Glomerular visceral epithelial cell (primary cell): ENCODE data around the gene KCNN1.
"Not testable (repeated sequence)": the region's sequence is repeated elsewhere in the genome, so short reads cannot be mapped to it uniquely, and the experiment has no call there.

Experiments
- DNase-seq: peaks from one replicate; pipeline ENCODE4 v3.0.0-alpha.2; 2016; ENCODE audit errors: extremely low spot score

KCNN1 gene

DNA sequence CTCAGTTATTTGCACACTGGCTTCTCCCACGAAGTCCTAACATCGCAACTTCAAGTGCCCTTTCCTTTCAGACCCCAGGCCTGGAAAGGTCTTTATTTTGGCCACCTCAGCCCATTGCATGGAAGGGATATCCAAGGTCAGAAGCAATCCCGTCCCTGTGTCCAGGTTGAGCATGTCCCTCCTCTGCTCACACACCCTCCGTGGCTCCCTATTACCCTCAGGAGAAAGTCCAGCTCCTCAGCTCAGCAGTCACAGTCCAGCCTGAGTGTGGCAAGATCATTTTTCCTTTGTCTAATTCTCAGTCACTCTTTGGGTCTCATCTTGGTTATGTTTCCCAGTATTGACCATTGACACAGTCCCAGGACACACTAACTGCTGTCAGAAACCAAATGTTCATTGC, 60.2 kb downstream of the KCNN1 start:
- DNase-seq: no peak

DNA sequence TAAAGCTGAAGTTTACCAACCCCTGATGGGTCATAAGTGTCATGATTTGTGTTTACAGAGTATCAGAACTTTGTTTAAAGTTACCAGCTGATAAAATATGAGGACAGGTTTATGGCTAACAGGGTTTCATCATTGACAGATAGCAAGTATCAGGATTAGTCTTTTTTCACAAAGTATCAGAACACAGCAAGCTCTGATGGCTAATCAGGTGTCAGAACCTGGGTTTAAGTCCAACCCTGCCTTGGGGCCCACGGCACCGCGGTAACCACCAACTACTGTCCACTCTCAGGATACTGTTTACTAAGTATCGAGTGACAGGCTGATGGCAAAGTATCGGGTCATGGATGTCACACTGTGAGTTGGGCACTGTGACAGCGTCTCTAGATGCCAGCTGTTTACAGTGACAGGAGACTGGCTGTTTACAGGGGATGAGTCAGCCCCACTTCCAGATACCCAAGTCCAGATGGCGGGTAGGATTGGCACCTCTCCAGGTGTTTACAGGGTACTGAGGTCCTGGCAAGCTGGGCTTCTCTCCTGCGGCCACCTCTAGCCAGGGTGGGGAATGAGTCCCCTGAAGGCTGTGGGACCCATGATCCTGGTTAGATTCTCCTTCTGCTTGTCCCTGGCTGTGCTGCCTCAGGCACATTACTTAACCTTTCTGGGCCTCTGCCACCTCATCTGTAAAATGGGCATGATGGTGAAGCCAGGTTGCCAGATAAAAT, 62.9 kb downstream of the KCNN1 start:
- no peak for DNase-seq

DNA sequence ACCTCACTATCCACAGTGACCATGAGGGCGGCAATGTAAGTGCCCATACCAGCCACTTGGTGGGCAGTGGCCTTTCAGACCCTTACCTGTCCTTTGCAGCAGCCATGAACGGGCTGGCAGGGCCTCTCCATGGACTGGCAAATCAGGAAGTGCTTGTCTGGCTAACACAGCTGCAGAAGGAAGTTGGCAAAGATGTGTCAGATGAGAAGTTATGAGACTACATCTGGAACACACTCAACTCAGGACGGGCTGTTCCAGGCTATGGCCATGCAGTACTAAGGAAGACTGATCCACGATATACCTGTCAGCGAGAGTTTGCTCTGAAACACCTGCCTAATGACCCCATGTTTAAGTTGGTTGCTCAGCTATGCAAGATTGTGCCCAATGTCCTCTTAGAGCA, 64.5 kb downstream of the KCNN1 start:
- not testable (repeated sequence) for DNase-seq

DNA sequence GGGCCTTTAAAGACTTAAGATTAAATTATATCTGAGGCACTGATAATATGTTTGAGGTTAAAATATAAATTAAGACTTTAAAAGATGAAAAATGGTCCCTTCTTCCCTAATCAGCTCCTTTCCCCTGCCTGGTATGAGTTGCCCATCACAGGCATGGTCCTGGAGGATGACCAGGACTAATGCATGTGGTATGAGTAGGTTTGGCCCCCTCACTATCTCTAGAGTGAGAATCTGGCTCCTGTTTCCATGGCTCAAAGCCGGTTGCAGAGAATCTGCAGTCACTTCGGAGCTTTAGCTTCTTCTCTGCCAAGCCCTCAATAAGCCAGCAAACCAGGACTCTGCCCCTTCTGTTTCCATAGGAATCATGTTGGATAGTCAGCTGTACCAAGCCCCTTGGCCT, 65.2 kb downstream of the KCNN1 start:
- DNase-seq: not testable (repeated sequence)

DNA sequence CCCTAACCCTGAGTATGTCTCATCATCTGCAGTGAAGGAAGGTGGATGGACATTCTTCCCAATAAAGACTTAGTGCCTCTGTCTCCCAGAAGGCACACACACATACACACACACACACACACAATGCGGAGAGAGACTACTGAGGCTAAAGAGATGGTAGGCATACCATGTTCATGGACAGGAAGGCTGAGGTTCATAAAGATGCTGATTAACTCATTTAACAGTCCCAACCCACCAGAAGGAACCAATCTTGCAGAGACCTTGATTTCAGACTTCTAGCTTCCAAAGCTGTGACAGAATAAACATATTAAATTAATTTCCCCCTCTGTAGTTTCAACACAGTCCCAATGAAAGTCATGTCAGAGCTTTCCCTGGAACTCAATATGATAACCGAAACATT, 74.1 kb downstream of the KCNN1 start:
- no peak for DNase-seq

DNA sequence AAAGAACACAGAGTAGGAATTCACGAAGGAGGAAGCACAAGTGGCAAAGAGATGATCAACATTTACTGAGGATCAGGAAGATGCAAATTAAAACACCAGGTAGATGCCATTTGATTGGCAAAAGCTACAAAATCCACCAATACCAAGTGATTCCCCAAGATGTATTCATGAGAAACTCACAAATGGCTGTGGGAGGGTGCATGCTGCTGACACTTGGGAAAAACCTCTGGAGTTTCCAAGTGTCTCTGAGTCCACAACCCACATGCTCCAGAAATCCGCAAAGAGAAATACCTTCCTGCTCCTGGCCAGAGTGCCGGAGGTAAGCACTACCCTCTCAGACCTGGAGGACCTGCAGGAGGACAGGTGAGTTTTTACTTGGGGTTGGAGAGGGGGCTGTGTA, 76.8 kb downstream of the KCNN1 start:
- no peak for DNase-seq

DNA sequence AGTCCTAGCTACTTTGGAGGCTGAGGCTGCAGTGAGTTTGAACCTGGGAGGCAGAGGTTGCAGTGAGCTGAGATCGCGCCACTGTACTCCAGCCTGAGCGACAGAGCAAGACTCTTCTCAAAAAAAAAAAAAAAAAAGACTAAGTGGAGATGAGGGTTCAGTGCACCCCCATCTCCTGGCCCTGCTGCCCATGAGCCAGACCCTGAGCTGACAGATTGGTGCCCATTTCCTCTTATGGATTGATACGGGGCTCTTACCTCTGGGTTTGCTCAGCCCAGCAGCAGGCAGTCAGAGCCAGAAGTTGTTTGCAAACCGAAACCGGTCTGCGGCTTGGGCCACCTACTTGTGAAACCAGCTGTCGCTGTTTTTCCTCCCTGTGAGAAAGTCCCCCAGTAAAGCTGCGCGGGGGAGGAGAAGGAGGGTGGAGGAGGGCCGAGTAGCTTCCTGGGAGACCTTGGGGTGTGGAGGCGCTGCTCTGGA, 78.0 kb downstream of the KCNN1 start:
- peak; percentile 82 for DNase-seq

DNA sequence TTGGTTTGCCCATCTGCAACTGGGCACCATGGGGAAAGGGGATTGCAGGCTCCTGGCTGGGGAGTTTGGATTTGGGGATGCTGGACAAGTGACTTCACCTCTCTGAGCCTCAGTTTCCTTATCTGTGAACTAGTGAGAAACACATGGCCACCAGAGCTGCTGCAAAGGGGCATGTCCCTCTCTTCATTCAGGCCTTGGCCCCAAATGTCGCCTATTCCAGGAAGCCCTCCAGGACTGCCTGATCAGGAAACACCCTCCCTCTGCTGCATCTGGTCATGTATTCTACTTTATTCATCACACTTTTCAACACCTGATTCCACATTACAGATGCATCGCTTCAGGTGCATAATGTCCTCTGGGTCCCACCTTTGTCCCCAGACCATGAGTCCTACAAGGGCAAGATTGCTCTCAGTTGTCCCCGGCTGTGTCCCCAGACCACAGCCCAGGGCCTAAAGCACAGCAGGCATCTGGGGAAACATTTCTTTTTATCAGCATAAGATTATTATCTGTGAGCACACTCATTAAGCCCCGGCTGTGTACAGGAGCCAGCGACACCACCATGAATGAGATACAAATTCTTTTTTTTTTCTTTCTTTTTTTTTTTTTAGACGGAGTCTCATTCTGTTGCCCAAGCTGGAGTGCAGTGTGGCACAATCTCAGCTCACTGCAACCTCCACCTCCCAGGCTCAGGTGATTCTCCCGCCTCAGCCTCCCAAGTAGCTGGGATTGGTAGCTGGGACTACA, 78.6 kb downstream of the KCNN1 start:
- DNase-seq: no peak

DNA sequence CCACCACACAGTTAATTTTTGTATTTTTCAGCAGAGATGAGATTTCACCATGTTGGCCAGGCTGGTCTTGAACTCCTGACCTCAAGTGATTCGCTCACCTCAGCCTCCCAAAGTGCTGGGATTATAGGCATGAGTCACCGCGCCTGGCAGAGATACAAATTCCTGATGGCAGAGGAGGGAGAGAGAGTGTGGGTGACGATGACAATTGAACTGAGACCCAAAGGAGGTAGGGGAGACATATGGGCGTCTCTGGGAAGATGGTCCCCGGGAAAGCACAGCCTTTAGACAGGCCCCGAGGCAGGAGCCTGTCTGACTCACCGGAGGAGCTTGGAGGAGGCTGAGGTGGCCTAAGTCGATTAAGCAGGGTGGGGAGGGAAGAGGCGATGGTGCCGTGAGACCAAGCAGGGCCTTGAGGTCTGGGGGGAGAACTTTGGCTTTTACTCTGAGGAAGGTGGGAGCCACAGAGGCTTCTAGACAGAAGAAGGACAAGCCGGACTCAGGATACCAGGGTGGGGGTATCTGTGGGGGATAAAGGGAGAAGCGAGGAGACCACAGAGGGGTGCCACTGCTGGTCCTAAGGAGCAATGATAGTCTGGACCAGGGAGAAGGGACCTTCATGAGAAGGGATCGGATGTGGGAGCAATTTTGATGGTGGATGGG, 79.3 kb downstream of the KCNN1 start:
- DNase-seq: peak; percentile 91

DNA sequence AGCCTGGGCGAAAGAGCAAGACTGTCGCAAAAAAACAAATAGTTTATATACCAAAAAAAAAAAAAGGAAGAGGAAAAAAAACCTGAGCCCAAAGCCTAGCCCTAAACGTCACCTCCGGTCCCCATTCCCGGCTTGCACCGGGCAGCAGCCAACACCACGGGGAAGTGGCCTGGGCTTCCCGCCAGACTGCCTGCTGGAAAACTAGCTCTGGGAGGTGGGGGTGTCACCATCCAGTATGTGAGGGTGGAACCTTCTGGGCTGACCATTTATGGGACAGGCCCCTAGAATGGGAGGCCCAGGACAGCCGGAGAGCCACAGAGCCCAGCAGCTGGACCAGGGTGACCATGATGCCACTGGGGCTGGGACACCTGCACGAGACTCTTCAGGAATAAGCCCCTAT, 82.5 kb downstream of the KCNN1 start:
- no peak for DNase-seq
